Kidney (tissue), 14 donors: ENCODE results near the gene DDX24. TPM values are rescaled to one million over a fixed set of nuclear protein-coding genes. Genes with fewer than 3 reads are reported as not detected.
A peak's percentile ranks its signal among the peaks of the same experiment; 100 is the strongest.

Source experiments
- DNase-seq, 5 donors: peaks; one replicate each; pipeline ENCODE4 v3.0.0-alpha.2; 2013 to 2020
- FAIRE-seq: peaks from 2 replicates; lab custom pipeline; 2012; peaks lifted over from hg19 to GRCh38; lab: Jason Lieb, UNC
- H3K27ac ChIP-seq, 2 donors: one replicate each; pipeline ENCODE4 v1.7.0; 2013; ENCODE audit warnings: low read depth in 2 of 2, low read length in 2 of 2, inconsistent platforms in 1 of 2
- H3K27me3 ChIP-seq: one replicate; pipeline ENCODE4 v1.7.1; 2013; ENCODE audit warnings: low read length, inconsistent platforms; ENCODE audit not compliant: control insufficient read depth, insufficient read depth
- H3K36me3 ChIP-seq, 3 donors: one replicate each; pipeline versions ENCODE4 v1.7.0 to v1.7.1; 2013; ENCODE audit warnings: low read length in 3 of 3, control low read depth in 1 of 3, inconsistent platforms in 1 of 3; ENCODE audit not compliant: insufficient read depth in 3 of 3, control insufficient read depth in 2 of 3
- H3K4me1 ChIP-seq, 3 donors: one replicate each; pipeline versions ENCODE4 v1.7.0 to v1.7.1; 2013; ENCODE audit warnings: low read length in 3 of 3, inconsistent platforms in 1 of 3, low read depth in 1 of 3; ENCODE audit not compliant: control insufficient read depth in 2 of 3, insufficient read depth in 2 of 3
- H3K4me3 ChIP-seq, 3 donors: one replicate each; pipeline versions ENCODE4 v1.7.0 to v1.8.1; 2013; ENCODE audit warnings: low read length in 3 of 3, control low read depth in 1 of 3, inconsistent platforms in 1 of 3
- H3K9ac ChIP-seq, 3 donors: one replicate each; pipeline versions ENCODE4 v1.7.0 to v1.7.1; 2013; ENCODE audit warnings: low read length in 3 of 3, control low read depth in 1 of 3, inconsistent platforms in 1 of 3
- H3K9me3 ChIP-seq, 3 donors: one replicate each; pipeline versions ENCODE4 v1.7.0 to v1.7.1; 2013; ENCODE audit warnings: low read length in 3 of 3, control low read depth in 1 of 3, inconsistent platforms in 1 of 3; ENCODE audit not compliant: control insufficient read depth in 2 of 3, insufficient read depth in 1 of 3
- intact Hi-C: fragments of 100-400 bp; cut with DNase I; formaldehyde crosslinking; loops from one replicate; pipeline ENCODE4 v1.11.1; 2022
- polyA plus RNA-seq: library from polyadenylated mRNA; stranded (reverse); fragments of 350-450 nt; fragmentation: Illumina TruSeq; extraction: RNeasy Lipid Tissue Mini Kit (QIAGEN cat#74804); gene quantifications from one replicate; pipeline ENCODE4 v1.2.3, GENCODE V29; 2014; ENCODE audit warnings: low read depth, low replicate concordance; ENCODE audit not compliant: insufficient read depth
- total RNA-seq: library from RNA; stranded (reverse); fragmentation: NEBNext Ultra II Directional; extraction: Animal tissue kit (Norgen Biotek cat#: 25700); gene quantifications from one replicate; pipeline ENCODE4 v1.2.1, GENCODE V29; 2021
- TF ChIP-seq, protein P1 (sequence below): IDR thresholded peaks from 3 replicates; pipeline ENCODE4 v1.5.1; 2012; ENCODE audit warnings: mild to moderate bottlenecking, moderate library complexity, borderline replicate concordance; ENCODE audit not compliant: insufficient read depth; ENCODE audit errors: extremely low read depth
- donor health status: control.
- donor health status: control.
- donor health status: control.
- donor health status: control.
- donor health status: control.
- donor health status: DM: yes; HTN: yes; CAD: no.
- donor health status: Normal renal cell carcinoma (clear cell type).

Gene DDX24
- total and polyA plus RNA-seq, 2 donors from 2014 or later: 139 to 193 TPM

DNA sequence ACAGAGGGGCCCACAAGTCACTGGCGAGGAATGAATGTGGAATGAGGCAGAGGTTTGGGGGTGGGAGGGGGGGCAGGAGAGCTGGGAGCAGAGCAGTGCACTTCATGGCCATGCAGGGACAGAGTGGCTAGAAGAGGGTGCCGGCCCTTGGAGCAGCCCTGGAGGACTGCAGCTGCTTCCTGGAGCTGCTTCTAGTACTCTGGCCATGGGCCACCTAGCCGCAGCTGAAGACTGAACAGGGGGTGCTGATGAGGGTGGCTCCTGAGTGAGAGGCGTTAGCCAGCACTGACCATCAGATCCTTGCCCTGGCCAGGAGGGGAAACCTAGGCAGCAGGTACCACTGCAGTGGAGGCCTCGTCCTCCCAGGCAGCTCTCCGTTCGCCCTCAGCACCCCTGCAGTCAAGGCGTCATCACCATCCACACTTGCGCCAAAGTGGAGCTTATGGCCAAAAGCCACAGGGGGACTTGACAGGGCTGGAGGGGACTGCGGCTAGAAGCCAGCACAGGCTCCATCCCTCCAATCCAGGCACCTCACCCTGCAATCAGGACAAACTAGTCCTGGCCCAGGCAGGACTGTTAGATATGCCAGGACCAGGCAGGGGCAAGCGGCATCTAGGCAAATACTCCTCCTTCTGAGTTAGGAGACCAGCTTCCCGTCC is 38.4 kb downstream of the DDX24 start:
- DNase-seq (no peak), FAIRE-seq (no peak)
- Histone ChIP-seq H3K36me3 (peaks cover 0 to 13% (median 8%) of the 10 kb centered on the region in 3 donors), H3K4me3 (no peak overlapping the region), H3K4me1 (no peaks in the 10 kb centered on the region), H3K9me3 (no peaks in the 10 kb centered on the region), H3K9ac (no peak overlapping the region), H3K27me3 (no peaks in the 10 kb centered on the region), H3K27ac (no peak overlapping the region)
- intact Hi-C loops: no loop called here
- TF ChIP-seq, protein P1, sequence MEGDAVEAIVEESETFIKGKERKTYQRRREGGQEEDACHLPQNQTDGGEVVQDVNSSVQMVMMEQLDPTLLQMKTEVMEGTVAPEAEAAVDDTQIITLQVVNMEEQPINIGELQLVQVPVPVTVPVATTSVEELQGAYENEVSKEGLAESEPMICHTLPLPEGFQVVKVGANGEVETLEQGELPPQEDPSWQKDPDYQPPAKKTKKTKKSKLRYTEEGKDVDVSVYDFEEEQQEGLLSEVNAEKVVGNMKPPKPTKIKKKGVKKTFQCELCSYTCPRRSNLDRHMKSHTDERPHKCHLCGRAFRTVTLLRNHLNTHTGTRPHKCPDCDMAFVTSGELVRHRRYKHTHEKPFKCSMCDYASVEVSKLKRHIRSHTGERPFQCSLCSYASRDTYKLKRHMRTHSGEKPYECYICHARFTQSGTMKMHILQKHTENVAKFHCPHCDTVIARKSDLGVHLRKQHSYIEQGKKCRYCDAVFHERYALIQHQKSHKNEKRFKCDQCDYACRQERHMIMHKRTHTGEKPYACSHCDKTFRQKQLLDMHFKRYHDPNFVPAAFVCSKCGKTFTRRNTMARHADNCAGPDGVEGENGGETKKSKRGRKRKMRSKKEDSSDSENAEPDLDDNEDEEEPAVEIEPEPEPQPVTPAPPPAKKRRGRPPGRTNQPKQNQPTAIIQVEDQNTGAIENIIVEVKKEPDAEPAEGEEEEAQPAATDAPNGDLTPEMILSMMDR: no peak

DNA sequence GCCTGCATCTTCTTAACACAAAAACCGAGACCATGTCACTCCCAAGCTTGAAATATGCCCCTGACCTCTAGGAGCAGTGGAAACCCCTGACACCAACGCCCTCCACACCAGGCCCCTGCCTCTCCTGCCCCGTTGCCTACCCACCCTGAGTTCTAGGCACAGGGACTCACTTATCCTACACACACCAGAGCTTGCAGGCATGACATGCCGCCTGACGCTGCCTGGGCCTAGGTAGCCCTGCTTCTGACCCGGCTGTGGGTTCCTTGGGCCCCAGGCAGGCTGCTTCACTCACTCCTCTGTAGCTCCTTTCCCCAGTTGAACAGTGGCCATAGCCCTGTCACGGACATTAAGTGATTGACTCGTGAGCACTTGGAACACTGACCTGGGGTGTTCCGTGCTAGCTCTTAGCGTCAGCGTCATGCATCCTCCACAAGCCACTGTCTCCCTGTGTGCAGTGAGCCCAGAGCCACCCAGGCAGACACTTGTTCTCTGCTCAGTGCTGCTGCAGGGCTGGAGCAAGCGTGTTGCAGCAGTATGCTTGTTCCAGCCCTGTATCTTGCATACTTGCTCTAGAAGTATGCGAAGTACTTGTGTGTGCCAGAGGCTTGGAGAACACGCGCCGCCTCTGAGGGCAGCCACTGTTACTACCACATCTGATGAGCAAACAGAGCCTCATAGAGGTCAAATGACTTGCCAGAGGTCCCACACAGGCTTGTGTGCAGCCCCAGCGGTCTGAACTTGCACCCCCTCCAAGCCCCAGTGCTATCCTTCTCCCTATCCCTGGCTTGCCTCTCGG is 39.3 kb downstream of the DDX24 start:
- peak in 1 of 5 donors; percentile 79 for DNase-seq
- Histone ChIP-seq H3K9ac (no peak overlapping the region), H3K36me3 (peaks cover 0 to 13% (median 2%) of the 10 kb centered on the region in 3 donors), H3K4me3 (no peak overlapping the region), H3K4me1 (no peaks in the 10 kb centered on the region), H3K27ac (no peak overlapping the region), H3K9me3 (no peaks in the 10 kb centered on the region), H3K27me3 (no peaks in the 10 kb centered on the region)
- intact Hi-C loops: no loop called here
- no peak for FAIRE-seq
- TF ChIP-seq, protein P1: no peak

DNA sequence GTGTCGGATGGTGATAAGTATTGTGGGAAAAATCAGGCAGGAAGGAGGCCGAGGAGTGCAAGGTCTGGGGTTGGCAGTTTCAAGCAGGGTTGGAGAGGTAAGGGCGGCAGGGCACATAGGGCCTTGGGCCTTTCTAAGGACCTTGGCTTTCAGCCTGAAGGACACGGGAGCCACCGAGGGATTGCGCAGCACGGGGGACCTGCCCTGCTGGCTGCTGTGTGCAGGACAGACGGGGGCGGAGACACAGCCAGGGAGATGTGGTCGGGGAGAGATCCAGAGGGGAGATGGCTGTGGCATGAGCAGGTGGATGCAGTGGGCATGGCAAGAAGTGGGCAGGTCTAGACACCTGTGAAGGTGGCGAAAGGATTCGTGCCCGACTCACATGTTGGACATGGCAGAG is 40.2 kb downstream of the DDX24 start:
- DNase-seq: no peak
- no peak for FAIRE-seq
- TF ChIP-seq, protein P1: no peak
- intact Hi-C loops: no loop called here
- Histone ChIP-seq H3K4me3 (no peak overlapping the region), H3K27me3 (no peaks in the 10 kb centered on the region), H3K36me3 (peaks cover 0 to 5% (median 2%) of the 10 kb centered on the region in 3 donors), H3K27ac (no peak overlapping the region), H3K9me3 (no peaks in the 10 kb centered on the region), H3K9ac (no peak overlapping the region), H3K4me1 (no peaks in the 10 kb centered on the region)
